Spleen (tissue), 11 donors: ENCODE results near the gene ACY1. TPM values are rescaled to one million over a fixed set of nuclear protein-coding genes. Genes with fewer than 3 reads are reported as not detected.
"Not testable (repeated sequence)": the region's sequence is repeated elsewhere in the genome, so short reads cannot be mapped to it uniquely, and the experiment has no call there.

Experiments used
- DNase-seq: peaks from one replicate; pipeline ENCODE4 v3.0.0-alpha.2; 2020
- H3K27ac ChIP-seq, 8 donors: fragments of 200-600 bp; sonication (generic) in 7 of 8; 1 replicate in 4 of 8; 2 replicates in 4 of 8; pipeline versions ENCODE4 v1.5.0 to v1.8.0; 2016 to 2021; ENCODE audit warnings: inconsistent platforms in 4 of 8, mild to moderate bottlenecking in 4 of 8, moderate library complexity in 1 of 8
- H3K27me3 ChIP-seq, 7 donors: fragments of 200-600 bp; sonication (generic) in 6 of 7; replicated peaks in 1 of 7; 1 replicate in 4 of 7; 2 replicates in 3 of 7; pipeline versions ENCODE4 v1.5.0 to v1.8.0; 2016 to 2021; ENCODE audit warnings: inconsistent platforms in 3 of 7, mild to moderate bottlenecking in 1 of 7
- H3K36me3 ChIP-seq, 6 donors: fragments of 200-600 bp; sonication (generic) in 5 of 6; 1 replicate in 4 of 6; 2 replicates in 2 of 6; pipeline versions ENCODE4 v1.5.0 to v1.8.0; 2016 to 2021; ENCODE audit warnings: inconsistent platforms in 2 of 6
- H3K4me1 ChIP-seq, 6 donors: fragments of 200-600 bp; sonication (generic) in 5 of 6; 1 replicate in 3 of 6; 2 replicates in 3 of 6; pipeline versions ENCODE4 v1.5.0 to v1.8.0; 2016 to 2021; ENCODE audit warnings: inconsistent platforms in 3 of 6
- H3K4me3 ChIP-seq, 8 donors: fragments of 200-600 bp; sonication (generic) in 7 of 8; 1 replicate in 4 of 8; 2 replicates in 4 of 8; pipeline versions ENCODE4 v1.5.0 to v1.8.0; 2016 to 2021; ENCODE audit warnings: inconsistent platforms in 4 of 8, mild to moderate bottlenecking in 4 of 8, moderate library complexity in 2 of 8
- H3K9me3 ChIP-seq, 8 donors: fragments of 200-600 bp; sonication (generic) in 7 of 8; 1 replicate in 4 of 8; 2 replicates in 4 of 8; pipeline versions ENCODE4 v1.5.0 to v1.8.0; 2016 to 2021; ENCODE audit warnings: inconsistent platforms in 4 of 8
- POLR2A ChIP-seq, 3 donors: fragments of 450-650 bp; IDR thresholded peaks; one replicate each; pipeline ENCODE4 v1.5.1; 2017; ENCODE audit warnings: antibody characterized with exemption in 3 of 3, mild to moderate bottlenecking in 1 of 3
- POLR2AphosphoS5 ChIP-seq, 3 donors: sonication (generic); formaldehyde crosslinking; IDR thresholded peaks; one replicate each; pipeline ENCODE4 v1.5.1; 2017; ENCODE audit warnings: antibody characterized with exemption in 3 of 3
- WGBS, 5 donors: extraction: QIAGEN DNeasy Blood & Tissue Kit in 3 of 5; methylation state at CpG; one replicate each; pipeline versions ENCODE4 v1.1.5 to v1.1.7; 2013 to 2018; 5-methylcytosine and 5-hydroxymethylcytosine counted together
- intact Hi-C: fragments of 100-400 bp; cut with DNase I; formaldehyde crosslinking; loops from one replicate; pipeline ENCODE4 v1.15.0; 2023; ENCODE audit warnings: low total_unique reads
- polyA plus RNA-seq, 3 donors: library from polyadenylated mRNA; stranded (reverse); fragments of 200-250 nt; gene quantifications; one replicate each; pipeline ENCODE4 v1.2.1, GENCODE V29; 2013
- total RNA-seq, 7 donors: library from RNA; depleted of rRNA in 3 of 7; stranded (reverse); fragments of >200 nt in 3 of 7; fragmentation: NEBNext Ultra II Directional in 4 of 7; extraction: Animal tissue kit (Norgen Biotek cat#: 25700) in 4 of 7; gene quantifications; one replicate each; pipeline versions ENCODE4 v1.1.0 to v1.2.1, GENCODE V29; 2016 to 2021
- TF ChIP-seq, protein P1 (sequence below), 11 experiments: fragments of 200-600 bp in 7 of 11; fragments of 450-650 bp in 4 of 11; sonication (generic) in 4 of 11; IDR thresholded peaks in 8 of 11; conservative IDR thresholded peaks in 3 of 11; 1 replicate in 7 of 11; 2 replicates in 4 of 11; pipeline versions ENCODE4 v1.4.0 to v1.8.0; 2016 to 2021; ENCODE audit warnings: antibody characterized with exemption in 11 of 11, inconsistent platforms in 4 of 11, mild to moderate bottlenecking in 1 of 11
- donor health status: healthy with polysubstance abuse.
- donor health status: DM: no; HTN: no; CAD: no; lungs with moderate emphysema.
- donor health status: DM: no; HTN: no; CAD: no.
- donor health status: Bipolar disorder and iron deficiency.
- donor health status: healthy.
- donor health status: DM: no; HTN: no; CAD: no.
- donor health status: DM: yes; HTN: yes; CAD: no.

The ACY1 gene
- total and polyA plus RNA-seq, 10 donors = 16.7 to 31.1 (median 28.2) TPM

GRCh38 chr3:51990501-51990971 lies 7.2 kb downstream of the ACY1 start:
- H3K27ac ChIP-seq, H3K27me3 ChIP-seq, H3K9me3 ChIP-seq, DNase-seq, H3K4me3 ChIP-seq: not testable (repeated sequence)
- 80 to 92% (median 90%) methylated on average over 16 to 38 of the region's 38 CpGs for WGBS, 5 donors
- Histone ChIP-seq H3K36me3 (peaks cover 4 to 52% (median 35%) of the 10 kb centered on the region in 6 donors), H3K4me1 (peaks cover 16 to 45% (median 29%) of the 10 kb centered on the region in 6 donors)
- intact Hi-C loops = loop anchor here (10.0 kb wide), 1 partner anchor 46 kb away; the partner anchor contains the start of genes PARP3 and RRP9
- peak in 1 of 3 donors; percentile 44 for TF ChIP-seq POLR2AphosphoS5 (IDR thresholded peaks at IDR 0.05)

GRCh38 chr3:51992017-51992682 lies 8.8 kb downstream of the ACY1 start:
- H3K4me3 ChIP-seq = no peak overlapping the region

DNA sequence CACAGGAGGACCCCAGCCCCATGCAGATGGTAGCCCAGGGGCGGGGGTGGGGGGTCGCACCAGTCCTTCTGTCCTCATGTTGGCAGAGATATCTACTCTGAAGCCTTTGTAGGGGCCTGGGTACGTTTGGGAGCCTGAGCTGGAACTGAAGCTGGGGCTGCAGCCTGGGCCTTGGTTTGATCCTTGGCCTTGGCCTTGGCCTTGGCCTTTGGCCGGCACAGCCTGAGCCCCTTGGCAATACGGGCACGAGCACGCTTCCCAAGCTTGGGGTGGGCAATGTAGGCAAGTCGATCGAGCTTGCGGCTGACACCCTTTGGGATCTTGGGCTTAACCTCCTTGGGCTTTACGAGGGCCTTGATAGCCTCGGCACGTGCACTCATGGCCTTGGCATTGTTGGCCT lies 10.3 kb downstream of the ACY1 start:
- not testable (repeated sequence) for H3K4me3 ChIP-seq, H3K9me3 ChIP-seq, DNase-seq, H3K27me3 ChIP-seq, H3K27ac ChIP-seq
- intact Hi-C loops = loop anchor here (10.0 kb wide), 1 partner anchor 49 kb away; the partner anchor contains the start of genes PARP3 and RRP9
- Histone ChIP-seq H3K36me3 (peaks cover 4 to 52% (median 35%) of the 10 kb centered on the region in 6 donors), H3K4me1 (peaks cover 16 to 51% (median 33%) of the 10 kb centered on the region in 6 donors)
- WGBS, 5 donors = 73 to 85% (median 80%) methylated on average over 5 to 10 of the region's 13 CpGs

More at GRCh38 chr3:51992017-51992682, 8.8 kb downstream of the ACY1 start:
- Histone ChIP-seq H3K27me3 (no peaks in the 10 kb centered on the region), H3K9me3 (no peaks in the 10 kb centered on the region), H3K4me1 (peaks cover 16 to 51% (median 33%) of the 10 kb centered on the region in 6 donors), H3K27ac (no peak overlapping the region), H3K36me3 (peaks cover 4 to 52% (median 35%) of the 10 kb centered on the region in 6 donors)
- TF ChIP-seq POLR2A (IDR thresholded peaks at IDR 0.05) (no peak), POLR2AphosphoS5 (IDR thresholded peaks at IDR 0.05) (no peak)
- TF ChIP-seq, protein P1, sequence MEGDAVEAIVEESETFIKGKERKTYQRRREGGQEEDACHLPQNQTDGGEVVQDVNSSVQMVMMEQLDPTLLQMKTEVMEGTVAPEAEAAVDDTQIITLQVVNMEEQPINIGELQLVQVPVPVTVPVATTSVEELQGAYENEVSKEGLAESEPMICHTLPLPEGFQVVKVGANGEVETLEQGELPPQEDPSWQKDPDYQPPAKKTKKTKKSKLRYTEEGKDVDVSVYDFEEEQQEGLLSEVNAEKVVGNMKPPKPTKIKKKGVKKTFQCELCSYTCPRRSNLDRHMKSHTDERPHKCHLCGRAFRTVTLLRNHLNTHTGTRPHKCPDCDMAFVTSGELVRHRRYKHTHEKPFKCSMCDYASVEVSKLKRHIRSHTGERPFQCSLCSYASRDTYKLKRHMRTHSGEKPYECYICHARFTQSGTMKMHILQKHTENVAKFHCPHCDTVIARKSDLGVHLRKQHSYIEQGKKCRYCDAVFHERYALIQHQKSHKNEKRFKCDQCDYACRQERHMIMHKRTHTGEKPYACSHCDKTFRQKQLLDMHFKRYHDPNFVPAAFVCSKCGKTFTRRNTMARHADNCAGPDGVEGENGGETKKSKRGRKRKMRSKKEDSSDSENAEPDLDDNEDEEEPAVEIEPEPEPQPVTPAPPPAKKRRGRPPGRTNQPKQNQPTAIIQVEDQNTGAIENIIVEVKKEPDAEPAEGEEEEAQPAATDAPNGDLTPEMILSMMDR (IDR thresholded peaks at IDR 0.05 in 8 of 11, conservative IDR thresholded peaks at IDR 0.05 in 3 of 11) = no peak
- intact Hi-C loops = loop anchor here (10.0 kb wide), 1 partner anchor 47 kb away; the partner anchor contains the start of genes PARP3 and RRP9
- 83 to 93% (median 90%) methylated on average over 3 of the region's 3 CpGs for WGBS, 5 donors
- no peak for DNase-seq

DNA sequence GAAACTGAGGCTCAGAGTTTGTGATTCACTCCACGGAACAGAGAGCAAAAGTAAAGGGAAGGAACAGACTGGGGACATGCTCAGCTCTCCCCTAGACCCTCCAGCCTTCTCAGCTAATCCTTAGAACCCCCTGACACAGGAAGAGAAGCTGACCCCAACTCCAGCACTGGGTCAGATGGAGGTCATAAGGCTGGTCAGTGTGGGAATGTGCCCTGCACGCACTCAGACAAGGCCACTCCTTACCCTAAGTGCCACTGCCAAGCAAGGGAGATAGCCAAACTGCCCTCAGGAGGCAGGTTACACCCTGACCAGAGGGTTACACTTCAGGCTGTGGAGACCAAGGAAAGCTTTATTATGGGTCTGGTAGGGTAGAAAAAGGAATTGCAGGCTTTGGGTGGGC lies 11.2 kb downstream of the ACY1 start:
- Histone ChIP-seq H3K27ac (peak overlapping the region in 5 of 8 donors; percentile 80 to 93 (median 91)), H3K36me3 (peaks cover 4 to 52% (median 35%) of the 10 kb centered on the region in 6 donors), H3K4me1 (peaks cover 16 to 51% (median 33%) of the 10 kb centered on the region in 6 donors), H3K4me3 (peak overlapping the region in 7 of 8 donors; percentile 56 to 84 (median 75)), H3K9me3 (no peaks in the 10 kb centered on the region), H3K27me3 (no peaks in the 10 kb centered on the region)
- intact Hi-C loops = loop anchor here (10.0 kb wide), 1 partner anchor 50 kb away; the partner anchor contains the start of genes PARP3 and RRP9
- no peak for DNase-seq
- WGBS, 5 donors = 58 to 88% (median 78%) methylated on average over 2 of the region's 2 CpGs
- no peak for TF ChIP-seq POLR2AphosphoS5 (IDR thresholded peaks at IDR 0.05)
- no peak for TF ChIP-seq POLR2A (IDR thresholded peaks at IDR 0.05)
- TF ChIP-seq, protein P1 (IDR thresholded peaks at IDR 0.05 in 8 of 11, conservative IDR thresholded peaks at IDR 0.05 in 3 of 11) = no peak
